Renal pelvis (tissue), 4 donors: ENCODE results near the gene ABCG1. TPM values are rescaled to one million over a fixed set of nuclear protein-coding genes. Genes with fewer than 3 reads are reported as not detected.
"Not testable (repeated sequence)": the region's sequence is repeated elsewhere in the genome, so short reads cannot be mapped to it uniquely, and the experiment has no call there.

Source experiments
- DNase-seq: peaks from one replicate; pipeline ENCODE4 v3.0.0-alpha.2; 2013
- polyA plus RNA-seq, 3 donors: library from polyadenylated mRNA; unstranded; fragments of 120-200 nt; gene quantifications; one replicate each; pipeline ENCODE4 v1.2.1, GENCODE V29; 2013; ENCODE audit not compliant: insufficient read length in 3 of 3

Gene ABCG1
- polyA plus RNA-seq, 3 donors = 7.6 to 11.0 (median 7.7) TPM

DNA sequence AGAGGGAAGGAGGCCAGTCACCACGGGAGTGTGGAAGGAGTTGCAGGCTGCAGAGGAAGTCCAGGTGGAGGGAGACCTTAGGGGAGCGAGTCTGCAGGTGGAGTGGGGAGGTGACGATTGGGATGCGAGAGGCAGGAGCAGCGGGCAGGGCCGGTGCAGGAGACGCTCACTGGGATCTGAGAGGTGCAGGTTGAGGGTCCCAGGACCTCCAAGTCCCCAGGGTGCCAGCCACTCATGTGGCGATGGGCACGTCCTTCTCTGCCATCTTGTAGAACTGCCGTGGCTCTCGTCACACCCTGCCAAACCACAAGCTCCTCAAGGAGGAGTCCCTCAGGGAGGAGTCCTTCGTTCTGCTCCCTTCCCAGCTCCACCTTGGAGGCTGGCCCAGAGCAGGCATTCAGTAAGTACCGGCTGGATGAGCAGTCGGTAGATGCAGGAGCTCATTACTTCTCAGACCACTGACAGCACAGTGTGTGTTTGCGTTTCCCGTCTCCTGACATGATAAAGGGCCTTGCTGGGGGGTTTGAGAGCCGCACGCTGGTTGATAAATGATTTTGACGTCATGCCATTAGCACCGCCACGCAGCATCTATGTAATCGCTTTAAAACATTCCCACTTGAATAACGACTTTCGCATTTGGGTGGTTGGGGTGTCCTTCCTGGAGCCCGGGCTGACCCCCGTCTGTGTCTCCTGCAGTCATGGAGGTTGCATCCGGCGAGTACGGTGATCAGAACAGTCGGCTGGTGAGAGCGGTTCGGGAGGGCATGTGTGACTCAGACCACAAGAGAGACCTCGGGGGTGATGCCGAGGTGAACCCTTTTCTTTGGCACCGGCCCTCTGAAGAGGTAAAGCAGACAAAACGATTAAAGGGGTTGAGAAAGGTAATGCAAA lies 68.5 kb downstream of the ABCG1 start:
- DNase-seq = no peak

DNA sequence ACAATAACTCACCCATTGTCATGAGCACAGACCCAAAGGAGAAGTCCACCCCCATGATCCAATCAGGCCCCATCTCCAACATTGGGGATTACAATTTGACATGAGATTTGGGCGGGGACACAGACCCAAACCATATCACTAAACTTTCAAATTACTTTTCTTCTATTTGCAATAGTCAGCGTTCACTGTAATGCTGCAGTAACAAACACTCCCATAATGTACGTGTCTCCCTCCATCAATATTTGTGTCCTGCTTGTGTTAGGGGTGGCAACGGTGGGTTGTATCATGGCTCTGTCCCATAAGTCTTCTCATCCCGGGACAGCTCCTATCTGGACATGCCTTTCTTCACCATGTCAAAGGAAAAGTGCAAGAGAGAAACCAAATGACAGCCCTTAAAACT lies 70.0 kb downstream of the ABCG1 start:
- DNase-seq = no peak

DNA sequence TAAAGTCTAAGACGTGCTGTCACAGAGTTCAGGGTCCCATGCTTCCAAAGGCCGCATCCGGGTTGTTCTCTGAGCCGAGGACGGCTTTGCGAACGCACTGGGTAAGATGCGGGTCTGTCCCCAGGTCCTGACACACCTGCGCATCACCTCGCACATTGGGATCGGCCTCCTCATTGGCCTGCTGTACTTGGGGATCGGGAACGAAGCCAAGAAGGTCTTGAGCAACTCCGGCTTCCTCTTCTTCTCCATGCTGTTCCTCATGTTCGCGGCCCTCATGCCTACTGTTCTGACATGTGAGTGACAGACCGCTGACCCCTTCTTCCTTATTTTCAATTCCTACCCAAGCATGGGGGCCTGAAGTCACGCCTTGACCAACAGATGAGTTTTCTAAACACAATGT lies 71.0 kb downstream of the ABCG1 start:
- no peak for DNase-seq

GRCh38 chr21:42290505-42290904 lies 71.6 kb downstream of the ABCG1 start:
- DNase-seq = no peak

DNA sequence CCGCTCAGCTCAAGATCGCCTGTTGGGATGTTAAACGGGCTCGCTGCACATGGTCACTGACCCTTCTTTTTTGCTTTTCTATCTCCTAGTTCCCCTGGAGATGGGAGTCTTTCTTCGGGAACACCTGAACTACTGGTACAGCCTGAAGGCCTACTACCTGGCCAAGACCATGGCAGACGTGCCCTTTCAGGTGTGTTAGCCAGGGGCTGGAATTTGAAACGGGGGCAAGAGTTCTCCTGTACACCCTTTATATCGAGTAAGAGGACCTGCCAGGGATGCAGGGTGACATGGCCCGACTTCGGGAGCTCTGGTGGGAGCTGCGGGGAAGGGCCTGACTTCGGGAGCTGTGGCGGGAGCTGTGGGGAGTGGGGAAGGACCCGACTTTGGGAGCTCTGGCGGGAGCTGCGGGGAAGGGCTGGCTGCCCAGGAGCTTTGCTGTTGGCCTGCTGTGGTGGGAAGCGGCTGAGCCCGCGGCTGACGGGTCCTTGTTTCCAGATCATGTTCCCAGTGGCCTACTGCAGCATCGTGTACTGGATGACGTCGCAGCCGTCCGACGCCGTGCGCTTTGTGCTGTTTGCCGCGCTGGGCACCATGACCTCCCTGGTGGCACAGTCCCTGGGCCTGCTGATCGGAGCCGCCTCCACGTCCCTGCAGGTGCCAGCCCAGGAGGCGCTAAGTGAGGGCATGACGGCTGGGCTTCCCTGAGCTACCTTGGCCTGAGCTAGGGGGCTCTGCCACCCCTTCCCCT lies 72.2 kb downstream of the ABCG1 start:
- DNase-seq = no peak

DNA sequence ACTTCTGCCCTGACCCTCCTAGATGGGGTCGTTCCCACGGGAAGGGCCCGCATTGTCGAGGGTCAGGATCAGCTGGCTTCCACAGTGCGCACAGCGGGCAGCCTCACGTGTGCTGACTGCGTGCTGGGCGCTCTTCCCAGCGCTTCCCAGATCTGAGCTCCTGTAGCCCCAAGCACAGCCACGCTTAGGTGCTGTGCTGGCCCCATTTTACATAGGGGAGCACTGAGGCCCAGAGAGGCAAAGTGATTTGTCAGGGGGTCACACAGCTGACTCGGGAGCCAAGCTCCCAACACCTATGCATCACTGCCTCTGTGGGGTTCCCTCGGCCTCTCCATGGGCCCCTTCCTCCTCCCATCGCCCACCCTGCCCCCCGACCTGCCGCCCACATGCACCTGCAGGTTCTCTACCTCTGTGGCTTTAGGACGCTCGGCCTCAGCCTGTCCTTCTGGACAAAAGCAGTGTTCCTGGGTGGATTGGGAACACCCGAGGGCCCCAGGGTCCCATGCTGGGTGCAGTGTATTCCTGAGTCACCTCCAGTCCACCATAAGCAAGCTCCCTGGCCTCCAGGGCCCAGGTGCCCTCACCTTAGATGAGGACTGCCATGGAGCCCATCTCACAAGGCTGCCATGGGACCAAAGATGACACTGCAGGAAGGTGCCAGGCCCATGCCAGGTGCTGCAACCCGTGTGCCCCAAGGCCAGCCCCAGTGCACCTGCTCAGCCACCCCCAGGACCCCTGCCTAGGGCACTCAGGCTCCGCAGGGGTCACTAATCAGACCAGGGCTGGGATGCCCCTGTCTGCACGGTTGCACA lies 73.0 kb downstream of the ABCG1 start:
- DNase-seq = no peak

GRCh38 chr21:42292563-42293142 lies 73.7 kb downstream of the ABCG1 start:
- not testable (repeated sequence) for DNase-seq

DNA sequence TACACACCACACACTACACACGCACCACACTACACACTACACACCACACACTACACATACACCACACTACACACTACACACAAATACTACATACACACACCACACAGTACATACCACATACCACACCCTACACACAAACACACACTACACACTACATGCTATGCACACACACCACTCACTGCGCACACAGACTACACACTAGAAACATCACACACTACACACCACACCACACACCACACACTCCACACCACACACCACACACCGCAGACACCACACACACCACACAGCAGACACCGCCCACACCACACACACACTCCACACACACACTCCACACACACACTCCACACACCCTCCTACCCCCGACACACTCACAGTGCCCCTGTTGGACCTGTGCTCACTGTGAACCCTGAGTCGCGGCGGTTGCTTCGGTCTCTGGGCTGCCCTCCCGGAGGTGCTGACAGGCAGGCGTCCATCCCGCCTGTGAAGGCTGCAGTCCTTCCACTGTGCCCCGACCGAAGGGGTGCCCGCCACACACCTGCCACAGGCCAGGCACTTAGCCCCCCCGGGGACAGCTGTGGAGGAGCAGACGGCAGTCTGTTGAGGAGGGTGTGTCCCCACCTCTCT lies 74.8 kb downstream of the ABCG1 start:
- no peak for DNase-seq

GRCh38 chr21:42294273-42294880 lies 75.4 kb downstream of the ABCG1 start:
- no peak for DNase-seq

DNA sequence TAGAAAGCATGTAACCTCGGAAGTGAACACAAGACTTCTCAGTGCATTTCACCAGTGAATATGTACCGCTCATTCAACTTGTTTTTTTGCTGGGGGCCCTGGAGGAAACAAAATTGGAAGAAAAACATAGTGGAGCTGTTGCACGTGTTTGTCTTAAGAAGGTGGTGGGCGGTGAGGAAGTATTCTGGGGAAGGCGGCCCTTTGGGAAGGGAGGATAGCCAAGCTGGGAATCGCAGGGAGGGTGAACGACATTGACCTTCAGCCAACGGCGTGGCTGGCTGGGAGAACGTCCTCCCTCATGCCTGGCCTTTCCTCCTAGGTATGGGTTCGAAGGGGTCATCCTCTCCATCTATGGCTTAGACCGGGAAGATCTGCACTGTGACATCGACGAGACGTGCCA lies 76.9 kb downstream of the ABCG1 start:
- DNase-seq = no peak

DNA sequence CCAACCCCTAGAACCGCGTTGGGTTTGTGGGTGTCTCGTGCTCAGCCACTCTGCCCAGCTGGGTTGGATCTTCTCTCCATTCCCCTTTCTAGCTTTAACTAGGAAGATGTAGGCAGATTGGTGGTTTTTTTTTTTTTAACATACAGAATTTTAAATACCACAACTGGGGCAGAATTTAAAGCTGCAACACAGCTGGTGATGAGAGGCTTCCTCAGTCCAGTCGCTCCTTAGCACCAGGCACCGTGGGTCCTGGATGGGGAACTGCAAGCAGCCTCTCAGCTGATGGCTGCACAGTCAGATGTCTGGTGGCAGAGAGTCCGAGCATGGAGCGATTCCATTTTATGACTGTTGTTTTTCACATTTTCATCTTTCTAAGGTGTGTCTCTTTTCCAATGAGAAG lies 77.6 kb downstream of the ABCG1 start:
- DNase-seq = no peak

GRCh38 chr21:42297377-42297776 lies 78.4 kb downstream of the ABCG1 start:
- DNase-seq = no peak

GRCh38 chr21:42298237-42298636 lies 79.3 kb downstream of the ABCG1 start:
- no peak for DNase-seq

DNA sequence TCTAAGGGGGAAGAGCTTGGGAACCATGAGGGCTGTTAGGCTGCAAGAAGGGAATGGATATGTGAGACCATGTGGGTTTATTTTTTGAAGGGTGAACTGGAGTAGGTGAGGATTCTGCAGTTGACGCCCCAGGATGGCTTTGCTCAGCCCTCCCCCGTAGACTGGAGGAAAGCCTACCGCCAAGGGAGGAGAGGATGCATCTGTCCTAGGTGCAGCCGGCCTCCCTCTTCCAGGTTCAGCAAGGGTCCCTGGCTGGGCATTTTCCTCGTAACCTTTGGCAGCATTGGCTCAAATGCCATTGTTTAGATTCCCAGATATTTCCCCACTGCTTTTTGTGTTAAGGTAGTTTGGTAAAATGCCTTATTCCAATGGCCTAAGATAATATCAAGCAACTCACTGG lies 79.7 kb downstream of the ABCG1 start:
- DNase-seq = no peak

GRCh38 chr21:42299324-42300044 lies 80.5 kb downstream of the ABCG1 start:
- no peak for DNase-seq

DNA sequence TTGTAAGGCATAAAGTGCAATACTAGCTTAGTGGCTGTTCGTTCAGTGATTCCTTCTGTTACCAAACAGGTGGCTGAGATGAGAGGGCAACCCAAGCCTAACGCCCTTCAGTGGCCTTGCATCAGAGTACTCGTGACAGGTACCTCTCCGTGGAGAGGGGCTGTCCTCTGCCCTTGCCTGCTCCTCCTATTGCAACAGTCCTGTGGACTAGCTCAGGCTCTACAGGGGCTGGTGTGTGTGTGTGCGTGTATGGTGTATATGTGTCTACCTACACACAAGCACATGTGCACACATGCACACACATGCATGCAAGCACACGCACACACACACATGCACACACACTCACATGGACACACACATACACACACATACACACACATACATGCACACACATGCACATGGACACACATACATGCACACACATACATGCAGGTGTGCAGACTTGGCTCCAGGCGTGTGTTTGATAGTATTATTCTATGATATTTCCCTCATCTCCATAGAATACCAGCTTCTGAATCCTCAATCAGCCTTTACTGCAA lies 81.2 kb downstream of the ABCG1 start:
- no peak for DNase-seq

- no peak for DNase-seq
Measured at GRCh38 chr21:42300956-42301355, 82.0 kb downstream of the ABCG1 start.

GRCh38 chr21:42301371-42302075 lies 82.6 kb downstream of the ABCG1 start:
- no peak for DNase-seq

- DNase-seq = no peak
Measured at GRCh38 chr21:42302076-42302650, 83.2 kb downstream of the ABCG1 start.
